ENCODE measurements around the gene TIMP3.

- TF ChIP-seq POLR2AphosphoS5 (IDR thresholded peaks at IDR 0.05) (no peak), POLR2A (IDR thresholded peaks at IDR 0.05) (no peak), CTCF (IDR thresholded peaks at IDR 0.05) (no peak)
Measured at GRCh38 chr22:32903507-32903906, 102.0 kb downstream of the TIMP3 start.

All from stomach (tissue), 4 donors.